B cell (primary cell): ENCODE data around the gene HBA1.
"Not testable (repeated sequence)": the region's sequence is repeated elsewhere in the genome, so short reads cannot be mapped to it uniquely, and the experiment has no call there.

ENCODE experiments used
- EZH2 ChIP-seq: IDR thresholded peaks from 2 replicates; pipeline ENCODE4 v1.6.1; 2012; ENCODE audit warnings: borderline replicate concordance, low read depth, mild to moderate bottlenecking, moderate library complexity, low read length; ENCODE audit not compliant: insufficient read depth, poor library complexity, severe bottlenecking
- TF ChIP-seq, protein P1 (sequence below): fragments of 200-600 bp; IDR thresholded peaks from one replicate; pipeline ENCODE4 v1.8.0; 2022; ENCODE audit warnings: antibody characterized with exemption, mild to moderate bottlenecking

DNA sequence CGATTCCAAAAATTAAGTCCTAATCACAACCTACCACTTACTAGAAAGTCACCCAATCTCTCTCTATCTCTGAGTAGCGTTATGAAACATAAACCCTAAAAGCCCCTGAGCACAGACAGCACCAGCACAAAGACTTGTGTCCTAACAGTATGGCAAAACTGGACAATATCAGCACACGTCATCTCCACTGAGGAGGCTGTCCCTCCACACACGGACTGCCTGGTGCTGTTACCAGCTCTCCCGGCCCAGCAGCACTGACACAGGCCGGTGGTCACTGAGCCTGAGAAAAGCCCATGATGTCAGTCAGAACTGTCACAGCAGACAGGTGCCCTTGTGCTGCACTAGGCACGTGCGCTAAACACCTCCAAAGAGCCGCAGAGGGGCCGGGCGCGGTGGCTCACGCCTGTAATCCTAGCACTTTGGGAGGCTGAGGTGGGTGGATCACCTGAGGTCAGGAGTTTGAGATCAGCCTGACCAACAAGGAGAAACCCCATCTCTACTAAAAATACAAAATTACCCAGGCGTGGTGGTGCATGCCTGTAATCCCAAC is 35.2 kb downstream of the HBA1 start:
- TF ChIP-seq, protein P1, sequence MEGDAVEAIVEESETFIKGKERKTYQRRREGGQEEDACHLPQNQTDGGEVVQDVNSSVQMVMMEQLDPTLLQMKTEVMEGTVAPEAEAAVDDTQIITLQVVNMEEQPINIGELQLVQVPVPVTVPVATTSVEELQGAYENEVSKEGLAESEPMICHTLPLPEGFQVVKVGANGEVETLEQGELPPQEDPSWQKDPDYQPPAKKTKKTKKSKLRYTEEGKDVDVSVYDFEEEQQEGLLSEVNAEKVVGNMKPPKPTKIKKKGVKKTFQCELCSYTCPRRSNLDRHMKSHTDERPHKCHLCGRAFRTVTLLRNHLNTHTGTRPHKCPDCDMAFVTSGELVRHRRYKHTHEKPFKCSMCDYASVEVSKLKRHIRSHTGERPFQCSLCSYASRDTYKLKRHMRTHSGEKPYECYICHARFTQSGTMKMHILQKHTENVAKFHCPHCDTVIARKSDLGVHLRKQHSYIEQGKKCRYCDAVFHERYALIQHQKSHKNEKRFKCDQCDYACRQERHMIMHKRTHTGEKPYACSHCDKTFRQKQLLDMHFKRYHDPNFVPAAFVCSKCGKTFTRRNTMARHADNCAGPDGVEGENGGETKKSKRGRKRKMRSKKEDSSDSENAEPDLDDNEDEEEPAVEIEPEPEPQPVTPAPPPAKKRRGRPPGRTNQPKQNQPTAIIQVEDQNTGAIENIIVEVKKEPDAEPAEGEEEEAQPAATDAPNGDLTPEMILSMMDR, result not testable (repeated sequence)
- TF ChIP-seq EZH2, result not testable (repeated sequence)
